SH-SY5Y (cell line): ENCODE results near the gene PALM3.

Experiments used
- GATA2 ChIP-seq: IDR thresholded peaks from 2 replicates; pipeline ENCODE4 v1.6.1; 2011; ENCODE audit warnings: mild to moderate bottlenecking, low read depth, low read length
- GATA3 ChIP-seq: IDR thresholded peaks from 2 replicates; pipeline ENCODE4 v1.6.1; 2011; ENCODE audit warnings: low read depth, mild to moderate bottlenecking, low read length, moderate library complexity

DNA sequence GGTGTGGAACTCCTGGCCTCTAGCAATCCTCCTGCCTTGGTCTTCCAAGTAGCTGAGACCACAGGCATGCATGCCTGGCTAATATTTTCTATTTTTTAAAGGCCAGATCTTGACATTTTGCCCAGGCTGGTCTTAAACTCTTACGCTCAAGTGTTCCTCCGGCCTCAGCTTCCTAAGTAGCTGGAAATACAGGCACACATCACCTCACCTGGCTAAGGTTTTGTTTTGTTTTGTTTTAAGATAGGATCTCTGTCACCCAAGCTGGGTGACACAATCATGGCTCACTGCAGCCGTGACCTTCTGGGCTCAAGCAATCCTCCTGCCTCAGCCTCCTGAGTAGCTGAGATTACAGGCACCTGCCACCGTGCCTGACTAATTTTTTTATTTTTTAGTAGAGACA is 39.4 kb downstream of the PALM3 start:
- TF ChIP-seq GATA3 (no peak), GATA2 (no peak)
